GM12891 (cell line): Measurements from ENCODE around the gene NRP2.

Source experiments
- POLR2A ChIP-seq: IDR thresholded peaks from 2 replicates; pipeline ENCODE4 v1.6.1; 2011; ENCODE audit warnings: low read depth, low read length, control low read depth
- SPI1 ChIP-seq: IDR thresholded peaks from 2 replicates; pipeline ENCODE4 v1.6.1; 2011; ENCODE audit warnings: low read depth, low read length, control low read depth
- TAF1 ChIP-seq: IDR thresholded peaks from 2 replicates; pipeline ENCODE4 v1.6.1; 2011; ENCODE audit warnings: low read depth, low read length, control low read depth

DNA sequence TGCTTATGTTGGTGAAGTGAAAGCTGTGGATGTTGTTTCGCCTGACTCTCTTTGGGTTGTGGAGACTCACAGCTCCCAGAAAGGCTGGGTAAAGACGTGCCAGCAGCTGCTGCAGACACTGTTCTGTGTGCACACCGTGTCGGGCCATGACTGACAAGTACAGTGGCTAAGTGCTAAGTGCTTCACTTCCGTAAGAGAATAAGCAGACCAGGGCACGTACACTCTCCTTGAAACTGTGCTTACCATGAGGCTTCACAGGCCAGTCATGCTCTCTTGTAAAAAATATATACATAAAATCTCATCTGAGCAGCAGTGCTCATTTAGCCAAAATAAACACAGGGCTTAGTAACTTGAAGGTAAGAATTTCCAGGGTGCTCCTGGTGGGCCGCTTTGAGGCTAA is 86.0 kb downstream of the NRP2 start:
- no peak for TF ChIP-seq TAF1
- no peak for TF ChIP-seq POLR2A
- no peak for TF ChIP-seq SPI1
